ENCODE measurements around the gene SARS2.

Gene SARS2

DNA sequence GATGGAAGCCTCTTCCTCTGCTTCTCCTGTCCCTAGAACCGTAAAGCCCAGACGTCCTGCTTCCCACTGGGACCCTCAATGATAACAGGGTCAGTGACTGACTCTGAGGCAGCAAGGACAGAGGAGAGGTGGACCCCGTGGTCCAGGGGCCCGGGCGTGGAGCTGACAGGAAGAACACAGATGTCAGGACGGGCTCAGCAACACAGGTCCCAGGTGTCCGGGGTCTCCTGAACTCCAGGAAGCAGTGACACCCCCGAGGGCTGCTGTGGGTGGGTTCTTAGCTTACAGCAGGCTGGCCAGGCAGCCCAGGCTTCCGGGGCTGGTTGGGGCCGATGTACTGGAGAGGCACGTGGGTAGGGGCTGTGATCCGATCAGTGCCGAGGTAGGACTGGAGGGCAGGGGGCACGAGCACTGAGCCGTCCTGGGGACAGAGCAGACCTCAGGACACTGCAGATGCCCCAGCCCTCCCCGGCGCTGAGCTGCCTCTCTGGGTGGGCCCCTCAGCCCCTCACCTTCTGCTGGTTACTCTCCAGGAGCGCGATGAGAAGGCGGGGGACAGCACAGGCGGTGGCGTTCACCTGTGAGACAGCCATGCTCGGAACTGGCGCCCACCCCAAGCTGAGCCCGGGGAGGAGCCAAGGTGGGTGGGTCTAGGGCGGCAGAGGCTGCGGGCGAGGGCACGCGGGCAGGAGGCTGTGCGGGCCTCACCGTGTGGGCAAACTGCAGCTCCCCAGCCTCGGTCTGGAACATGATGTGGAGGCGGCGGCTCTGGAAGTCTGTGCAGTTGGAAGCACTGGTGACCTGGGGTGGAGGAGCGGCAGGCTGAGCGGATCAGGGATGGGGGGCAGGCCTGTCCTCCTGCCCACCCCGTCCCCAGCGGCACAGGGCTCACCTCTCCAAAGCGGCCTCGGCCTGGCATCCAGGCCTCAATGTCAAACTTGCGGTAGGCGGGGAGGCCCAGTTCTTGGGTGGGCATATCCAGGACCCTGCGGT lies 14.9 kb downstream of the SARS2 start:
- H3K27me3 ChIP-seq (ENCODE audit: control insufficient read depth, insufficient read depth, low read length): no peaks in the 10 kb centered on the region
- no peaks in the 10 kb centered on the region for H3K9me3 ChIP-seq (ENCODE audit: control insufficient read depth, low read length)
- H3K4me3 ChIP-seq (ENCODE audit: low read depth, low read length): no peak overlapping the region
- H3K36me3 ChIP-seq (ENCODE audit: control insufficient read depth, insufficient read depth, low read length): no peaks in the 10 kb centered on the region
- no peak overlapping the region for H2AFZ ChIP-seq
- H3K4me2 ChIP-seq (ENCODE audit: low read length): no peak overlapping the region
- H3K79me2 ChIP-seq: no peaks in the 10 kb centered on the region
- no peak overlapping the region for H3K9ac ChIP-seq
- H3K4me1 ChIP-seq: no peaks in the 10 kb centered on the region
- TF ChIP-seq, protein P1, sequence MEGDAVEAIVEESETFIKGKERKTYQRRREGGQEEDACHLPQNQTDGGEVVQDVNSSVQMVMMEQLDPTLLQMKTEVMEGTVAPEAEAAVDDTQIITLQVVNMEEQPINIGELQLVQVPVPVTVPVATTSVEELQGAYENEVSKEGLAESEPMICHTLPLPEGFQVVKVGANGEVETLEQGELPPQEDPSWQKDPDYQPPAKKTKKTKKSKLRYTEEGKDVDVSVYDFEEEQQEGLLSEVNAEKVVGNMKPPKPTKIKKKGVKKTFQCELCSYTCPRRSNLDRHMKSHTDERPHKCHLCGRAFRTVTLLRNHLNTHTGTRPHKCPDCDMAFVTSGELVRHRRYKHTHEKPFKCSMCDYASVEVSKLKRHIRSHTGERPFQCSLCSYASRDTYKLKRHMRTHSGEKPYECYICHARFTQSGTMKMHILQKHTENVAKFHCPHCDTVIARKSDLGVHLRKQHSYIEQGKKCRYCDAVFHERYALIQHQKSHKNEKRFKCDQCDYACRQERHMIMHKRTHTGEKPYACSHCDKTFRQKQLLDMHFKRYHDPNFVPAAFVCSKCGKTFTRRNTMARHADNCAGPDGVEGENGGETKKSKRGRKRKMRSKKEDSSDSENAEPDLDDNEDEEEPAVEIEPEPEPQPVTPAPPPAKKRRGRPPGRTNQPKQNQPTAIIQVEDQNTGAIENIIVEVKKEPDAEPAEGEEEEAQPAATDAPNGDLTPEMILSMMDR (IDR thresholded peaks at IDR 0.05): no peak
- H3K27ac ChIP-seq: no peak overlapping the region

DNA sequence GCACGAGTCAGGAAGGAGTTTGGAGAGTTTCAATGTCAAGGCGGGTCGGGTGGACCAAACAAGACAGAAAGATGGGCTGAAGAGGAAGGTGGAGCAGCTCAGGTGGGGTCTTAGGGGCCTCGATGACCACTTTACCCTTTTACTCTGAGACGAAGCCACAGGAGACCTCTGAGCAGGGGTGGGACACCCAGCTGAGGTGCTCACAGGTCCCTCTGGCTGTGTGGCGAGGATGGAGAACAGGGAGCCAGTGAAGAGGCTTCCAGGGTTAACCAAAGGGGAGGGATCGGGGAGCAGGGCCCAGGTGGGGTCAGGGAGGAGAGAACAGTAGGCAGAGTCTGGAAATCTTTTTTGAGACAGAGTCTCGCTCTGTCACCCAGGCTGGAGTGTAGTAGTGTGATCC lies 16.6 kb downstream of the SARS2 start:
- TF ChIP-seq, protein P1 (IDR thresholded peaks at IDR 0.05): no peak
- Histone ChIP-seq H3K9me3 (ENCODE audit: control insufficient read depth, low read length) (no peaks in the 10 kb centered on the region), H3K4me1 (no peaks in the 10 kb centered on the region)

DNA sequence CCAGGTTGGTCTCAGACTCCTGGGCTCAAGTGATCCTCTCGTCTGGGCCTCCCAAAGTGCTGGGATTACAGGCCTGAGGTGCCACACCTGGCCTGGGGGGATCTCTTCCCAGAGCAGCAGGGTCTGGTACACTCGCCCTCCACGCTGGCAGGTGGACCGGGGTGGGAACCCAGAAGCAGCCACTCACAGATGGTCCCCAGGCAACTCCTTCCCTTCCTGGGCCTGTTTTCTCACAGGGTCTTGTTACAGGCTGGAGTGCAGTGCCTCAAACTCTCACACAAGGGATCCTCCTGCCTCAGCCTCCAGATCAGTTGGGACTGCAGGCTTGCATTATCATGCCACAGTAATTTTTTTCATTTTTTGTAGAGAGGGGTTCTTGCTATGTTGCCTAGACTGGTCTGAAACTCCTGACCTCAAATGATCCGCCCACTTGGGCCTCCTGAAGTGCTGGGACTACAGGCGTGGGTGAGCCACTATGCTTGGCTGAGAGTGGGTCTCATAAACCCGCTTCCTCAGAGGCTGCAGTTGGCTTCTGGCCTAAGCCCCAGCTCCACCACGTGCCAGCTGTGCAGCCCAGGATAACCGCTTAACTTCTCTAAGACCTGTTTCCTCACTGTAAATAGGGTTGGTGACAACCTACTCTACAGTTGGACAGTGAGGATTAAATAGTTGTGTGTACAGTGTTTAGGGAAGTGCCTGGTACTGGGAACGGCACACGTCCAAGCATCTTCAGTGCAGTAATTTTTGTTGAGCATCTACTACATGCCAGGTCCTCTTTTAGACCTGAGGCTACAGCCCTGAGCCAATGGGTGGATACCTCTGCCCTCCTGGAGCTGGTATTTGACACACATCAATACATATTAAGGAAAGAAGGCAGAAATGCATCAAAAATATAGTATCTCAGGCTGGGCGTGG lies 17.7 kb downstream of the SARS2 start:
- Histone ChIP-seq H3K27me3 (ENCODE audit: control insufficient read depth, insufficient read depth, low read length) (no peaks in the 10 kb centered on the region), H3K4me1 (no peaks in the 10 kb centered on the region), H3K9me3 (ENCODE audit: control insufficient read depth, low read length) (no peaks in the 10 kb centered on the region), H3K4me3 (ENCODE audit: low read depth, low read length) (no peak overlapping the region), H3K36me3 (ENCODE audit: control insufficient read depth, insufficient read depth, low read length) (no peaks in the 10 kb centered on the region), H3K4me2 (ENCODE audit: low read length) (no peak overlapping the region), H3K79me2 (no peaks in the 10 kb centered on the region), H3K9ac (no peak overlapping the region), H2AFZ (no peak overlapping the region), H3K27ac (no peak overlapping the region)
- TF ChIP-seq, protein P1 (IDR thresholded peaks at IDR 0.05): no peak

More for the DNA sequence above, 16.6 kb downstream of the SARS2 start:
- H2AFZ ChIP-seq: no peak overlapping the region
- H3K27me3 ChIP-seq (ENCODE audit: control insufficient read depth, insufficient read depth, low read length): no peaks in the 10 kb centered on the region
- no peaks in the 10 kb centered on the region for H3K36me3 ChIP-seq (ENCODE audit: control insufficient read depth, insufficient read depth, low read length)
- no peak overlapping the region for H3K27ac ChIP-seq
- H3K4me2 ChIP-seq (ENCODE audit: low read length): no peak overlapping the region
- no peak overlapping the region for H3K9ac ChIP-seq
- no peaks in the 10 kb centered on the region for H3K79me2 ChIP-seq
- H3K4me3 ChIP-seq (ENCODE audit: low read depth, low read length): no peak overlapping the region

DNA sequence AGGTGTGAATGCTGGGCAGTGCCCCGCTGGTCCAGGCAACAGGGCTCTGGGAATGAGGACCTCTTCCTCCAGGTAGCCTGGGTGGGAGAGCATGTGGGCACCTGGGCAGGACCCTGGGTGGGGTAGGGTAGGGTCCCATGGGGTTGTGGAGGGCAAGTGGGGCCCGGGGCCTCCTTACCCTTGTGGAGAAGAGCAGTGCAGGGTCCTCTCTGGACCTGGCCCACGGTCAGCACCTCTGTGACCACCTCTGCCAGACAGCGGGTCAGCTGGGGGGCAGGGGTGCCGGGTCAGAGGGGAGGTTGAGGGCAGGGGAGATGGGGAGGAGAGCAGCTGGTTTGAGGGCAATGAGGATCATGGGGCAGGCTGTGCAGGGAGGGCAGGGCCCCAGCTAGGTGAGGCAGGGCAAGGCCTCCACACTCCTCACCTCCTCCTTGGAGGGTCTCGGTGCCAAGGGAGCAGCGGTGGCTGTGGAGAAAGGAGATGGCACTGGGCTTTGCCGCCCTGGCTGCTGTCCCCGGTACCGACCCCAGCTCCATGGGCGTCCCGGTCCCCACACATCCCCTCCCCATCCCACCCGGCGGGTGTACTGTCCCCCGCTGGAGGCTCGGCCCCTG lies 19.1 kb downstream of the SARS2 start:
- H2AFZ ChIP-seq: no peak overlapping the region
- H3K4me3 ChIP-seq (ENCODE audit: low read depth, low read length): no peak overlapping the region
- no peaks in the 10 kb centered on the region for H3K9me3 ChIP-seq (ENCODE audit: control insufficient read depth, low read length)
- TF ChIP-seq, protein P1 (IDR thresholded peaks at IDR 0.05): no peak
- no peak overlapping the region for H3K4me2 ChIP-seq (ENCODE audit: low read length)
- H3K27ac ChIP-seq: no peak overlapping the region
- H3K27me3 ChIP-seq (ENCODE audit: control insufficient read depth, insufficient read depth, low read length): no peaks in the 10 kb centered on the region
- H3K36me3 ChIP-seq (ENCODE audit: control insufficient read depth, insufficient read depth, low read length): no peaks in the 10 kb centered on the region
- no peaks in the 10 kb centered on the region for H3K79me2 ChIP-seq
- no peak overlapping the region for H3K9ac ChIP-seq
- H3K4me1 ChIP-seq: no peaks in the 10 kb centered on the region

All from parathyroid adenoma (tissue), 2 donors.